ENCODE results near the gene OLFML3.

Gene OLFML3

GRCh38 chr1:113938192-113938591 lies 41.1 kb upstream of the OLFML3 start:
- no peaks in the 10 kb centered on the region for H3K9me3 ChIP-seq (ENCODE audit: control insufficient read depth, low read length)
- no peak for DNase-seq
- no peaks in the 10 kb centered on the region for H3K27me3 ChIP-seq (replicated peaks; ENCODE audit: control insufficient read depth, insufficient read depth, low read length, poor library complexity, severe bottlenecking)
- H3K36me3 ChIP-seq (ENCODE audit: control insufficient read depth, insufficient read depth, low read length), result peaks cover 6% of the 10 kb centered on the region
- no peak overlapping the region for H3K27ac ChIP-seq (ENCODE audit: insufficient read depth, low read length, poor library complexity, severe bottlenecking)
- no peak overlapping the region for H3K4me3 ChIP-seq (ENCODE audit: insufficient read depth, low read depth, low read length, poor library complexity, severe bottlenecking)
- peaks cover 66% of the 10 kb centered on the region for H3K4me1 ChIP-seq (ENCODE audit: control insufficient read depth, insufficient read depth, low read length, poor library complexity, severe bottlenecking)

- H3K4me3 ChIP-seq (ENCODE audit: insufficient read depth, low read depth, low read length, poor library complexity, severe bottlenecking), result peak overlapping the region; percentile 14
- no peaks in the 10 kb centered on the region for H3K27me3 ChIP-seq (replicated peaks; ENCODE audit: control insufficient read depth, insufficient read depth, low read length, poor library complexity, severe bottlenecking)
- peak overlapping the region; percentile 58 for H3K27ac ChIP-seq (ENCODE audit: insufficient read depth, low read length, poor library complexity, severe bottlenecking)
- peak; percentile 41 to 54 (median 42) for DNase-seq
- H3K36me3 ChIP-seq (ENCODE audit: control insufficient read depth, insufficient read depth, low read length), result peaks cover 9% of the 10 kb centered on the region
- H3K9me3 ChIP-seq (ENCODE audit: control insufficient read depth, low read length), result no peaks in the 10 kb centered on the region
- H3K4me1 ChIP-seq (ENCODE audit: control insufficient read depth, insufficient read depth, low read length, poor library complexity, severe bottlenecking), result peaks cover 48% of the 10 kb centered on the region
Observed at GRCh38 chr1:113940365-113941244, 38.7 kb upstream of the OLFML3 start.

GRCh38 chr1:113941245-113941559 lies 38.1 kb upstream of the OLFML3 start:
- Histone ChIP-seq H3K27ac (ENCODE audit: insufficient read depth, low read length, poor library complexity, severe bottlenecking) (peak overlapping the region; percentile 58), H3K4me1 (ENCODE audit: control insufficient read depth, insufficient read depth, low read length, poor library complexity, severe bottlenecking) (peaks cover 50% of the 10 kb centered on the region), H3K9me3 (ENCODE audit: control insufficient read depth, low read length) (no peaks in the 10 kb centered on the region)

GRCh38 chr1:113942527-113942926 lies 36.7 kb upstream of the OLFML3 start:
- peaks cover 49% of the 10 kb centered on the region for H3K4me1 ChIP-seq (ENCODE audit: control insufficient read depth, insufficient read depth, low read length, poor library complexity, severe bottlenecking)
- H3K36me3 ChIP-seq (ENCODE audit: control insufficient read depth, insufficient read depth, low read length), result peaks cover 9% of the 10 kb centered on the region
- H3K27ac ChIP-seq (ENCODE audit: insufficient read depth, low read length, poor library complexity, severe bottlenecking), result no peak overlapping the region
- DNase-seq, result no peak
- H3K9me3 ChIP-seq (ENCODE audit: control insufficient read depth, low read length), result no peaks in the 10 kb centered on the region
- H3K4me3 ChIP-seq (ENCODE audit: insufficient read depth, low read depth, low read length, poor library complexity, severe bottlenecking), result no peak overlapping the region
- H3K27me3 ChIP-seq (replicated peaks; ENCODE audit: control insufficient read depth, insufficient read depth, low read length, poor library complexity, severe bottlenecking), result no peaks in the 10 kb centered on the region

More at GRCh38 chr1:113941245-113941559, 38.1 kb upstream of the OLFML3 start:
- H3K36me3 ChIP-seq (ENCODE audit: control insufficient read depth, insufficient read depth, low read length), result peaks cover 9% of the 10 kb centered on the region
- H3K4me3 ChIP-seq (ENCODE audit: insufficient read depth, low read depth, low read length, poor library complexity, severe bottlenecking), result no peak overlapping the region
- no peaks in the 10 kb centered on the region for H3K27me3 ChIP-seq (replicated peaks; ENCODE audit: control insufficient read depth, insufficient read depth, low read length, poor library complexity, severe bottlenecking)
- no peak for DNase-seq

GRCh38 chr1:113943028-113943811 lies 36.1 kb upstream of the OLFML3 start:
- no peak overlapping the region for H3K27ac ChIP-seq (ENCODE audit: insufficient read depth, low read length, poor library complexity, severe bottlenecking)
- no peak for DNase-seq
- peaks cover 44% of the 10 kb centered on the region for H3K4me1 ChIP-seq (ENCODE audit: control insufficient read depth, insufficient read depth, low read length, poor library complexity, severe bottlenecking)
- no peaks in the 10 kb centered on the region for H3K9me3 ChIP-seq (ENCODE audit: control insufficient read depth, low read length)
- no peaks in the 10 kb centered on the region for H3K27me3 ChIP-seq (replicated peaks; ENCODE audit: control insufficient read depth, insufficient read depth, low read length, poor library complexity, severe bottlenecking)
- no peak overlapping the region for H3K4me3 ChIP-seq (ENCODE audit: insufficient read depth, low read depth, low read length, poor library complexity, severe bottlenecking)
- peaks cover 9% of the 10 kb centered on the region for H3K36me3 ChIP-seq (ENCODE audit: control insufficient read depth, insufficient read depth, low read length)

DNA sequence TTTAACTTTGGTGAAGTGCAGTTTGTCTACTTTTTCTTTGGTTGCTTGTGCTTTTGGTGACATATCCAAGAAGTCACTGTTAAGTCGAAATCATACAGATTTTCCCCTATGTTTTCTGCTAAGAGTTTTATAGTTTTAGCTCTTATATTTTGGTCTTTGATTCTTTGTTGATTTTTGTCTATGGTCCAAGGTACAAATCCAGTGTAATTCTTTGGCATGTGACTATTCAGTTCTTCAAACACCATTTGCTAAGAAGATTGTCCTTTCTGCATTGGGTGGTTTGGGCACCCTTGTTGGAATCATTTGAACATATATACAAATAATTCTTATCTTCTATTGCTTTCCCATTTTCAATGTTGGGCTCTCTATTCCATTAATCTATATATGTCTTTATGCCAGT lies 33.9 kb upstream of the OLFML3 start:
- no peak overlapping the region for H3K4me3 ChIP-seq (ENCODE audit: insufficient read depth, low read depth, low read length, poor library complexity, severe bottlenecking)
- no peak overlapping the region for H3K27ac ChIP-seq (ENCODE audit: insufficient read depth, low read length, poor library complexity, severe bottlenecking)
- H3K27me3 ChIP-seq (replicated peaks; ENCODE audit: control insufficient read depth, insufficient read depth, low read length, poor library complexity, severe bottlenecking), result no peaks in the 10 kb centered on the region
- DNase-seq, result no peak
- peaks cover 7% of the 10 kb centered on the region for H3K36me3 ChIP-seq (ENCODE audit: control insufficient read depth, insufficient read depth, low read length)
- H3K9me3 ChIP-seq (ENCODE audit: control insufficient read depth, low read length), result no peaks in the 10 kb centered on the region
- peaks cover 38% of the 10 kb centered on the region for H3K4me1 ChIP-seq (ENCODE audit: control insufficient read depth, insufficient read depth, low read length, poor library complexity, severe bottlenecking)

GRCh38 chr1:113946112-113946511 lies 33.2 kb upstream of the OLFML3 start:
- no peaks in the 10 kb centered on the region for H3K27me3 ChIP-seq (replicated peaks; ENCODE audit: control insufficient read depth, insufficient read depth, low read length, poor library complexity, severe bottlenecking)
- peaks cover 5% of the 10 kb centered on the region for H3K36me3 ChIP-seq (ENCODE audit: control insufficient read depth, insufficient read depth, low read length)
- peaks cover 33% of the 10 kb centered on the region for H3K4me1 ChIP-seq (ENCODE audit: control insufficient read depth, insufficient read depth, low read length, poor library complexity, severe bottlenecking)
- H3K4me3 ChIP-seq (ENCODE audit: insufficient read depth, low read depth, low read length, poor library complexity, severe bottlenecking), result no peak overlapping the region
- DNase-seq, result no peak
- peak overlapping the region; percentile 72 for H3K27ac ChIP-seq (ENCODE audit: insufficient read depth, low read length, poor library complexity, severe bottlenecking)
- H3K9me3 ChIP-seq (ENCODE audit: control insufficient read depth, low read length), result no peaks in the 10 kb centered on the region

- Histone ChIP-seq H3K27me3 (replicated peaks; ENCODE audit: control insufficient read depth, insufficient read depth, low read length, poor library complexity, severe bottlenecking) (no peaks in the 10 kb centered on the region), H3K9me3 (ENCODE audit: control insufficient read depth, low read length) (no peaks in the 10 kb centered on the region), H3K4me3 (ENCODE audit: insufficient read depth, low read depth, low read length, poor library complexity, severe bottlenecking) (peak overlapping the region; percentile 29), H3K4me1 (ENCODE audit: control insufficient read depth, insufficient read depth, low read length, poor library complexity, severe bottlenecking) (peaks cover 34% of the 10 kb centered on the region), H3K36me3 (ENCODE audit: control insufficient read depth, insufficient read depth, low read length) (peaks cover 5% of the 10 kb centered on the region), H3K27ac (ENCODE audit: insufficient read depth, low read length, poor library complexity, severe bottlenecking) (peak overlapping the region; percentile 72)
- no peak for DNase-seq
Observed at GRCh38 chr1:113946678-113947387, 32.4 kb upstream of the OLFML3 start.

- peak overlapping the region; percentile 72 for H3K27ac ChIP-seq (ENCODE audit: insufficient read depth, low read length, poor library complexity, severe bottlenecking)
- DNase-seq, result no peak
Observed at GRCh38 chr1:113947388-113948107, 31.7 kb upstream of the OLFML3 start.

More at GRCh38 chr1:113947388-113948107, 31.7 kb upstream of the OLFML3 start:
- Histone ChIP-seq H3K9me3 (ENCODE audit: control insufficient read depth, low read length) (no peaks in the 10 kb centered on the region), H3K4me3 (ENCODE audit: insufficient read depth, low read depth, low read length, poor library complexity, severe bottlenecking) (peak overlapping the region; percentile 29), H3K27me3 (replicated peaks; ENCODE audit: control insufficient read depth, insufficient read depth, low read length, poor library complexity, severe bottlenecking) (no peaks in the 10 kb centered on the region), H3K4me1 (ENCODE audit: control insufficient read depth, insufficient read depth, low read length, poor library complexity, severe bottlenecking) (peaks cover 33% of the 10 kb centered on the region), H3K36me3 (ENCODE audit: control insufficient read depth, insufficient read depth, low read length) (peaks cover 5% of the 10 kb centered on the region)
